HepG2 (cell line): ENCODE data around the gene SLCO6A1. TPM values are rescaled to one million over a fixed set of nuclear protein-coding genes. Genes with fewer than 3 reads are reported as not detected.

Experiments used
- ATAC-seq: fragments of 200-7000 bp; cut with Tn5 transposase; 3 replicates; pipeline ENCODE4 v1.9.1; 2020; ENCODE audit warnings: mild to moderate bottlenecking, moderate library complexity
- BruUV-seq: library from RNA; stranded (reverse); fragments of 400-500 nt; replicated peaks from 2 replicates; lab custom pipeline; 2021; lab: Mats Ljungman, UMichigan
- CTCF ChIA-PET: fragments of 300-600 bp; formaldehyde crosslinking; extraction: SDS; loops from one replicate; lab custom pipeline; 2021; ENCODE audit warnings: low total read pairs, inconsistent platforms, low intra/inter-chr PET ratio; lab: Yijun Ruan, JAX
- POLR2A ChIA-PET: fragments of 350-600 bp; sonication (Branson Sonifier 250); formaldehyde crosslinking; loops from one replicate; lab custom pipeline; 2020; ENCODE audit warnings: antibody characterized with exemption, inconsistent platforms; lab: Yijun Ruan, JAX
- DNase-seq: peaks from one replicate; pipeline ENCODE4 v3.0.0-alpha.2; 2015; ENCODE audit warnings: low spot score
- FAIRE-seq: peaks from 3 replicates; lab custom pipeline; 2011; peaks lifted over from hg19 to GRCh38; lab: Jason Lieb, UNC
- H2AFZ ChIP-seq: one replicate; pipeline ENCODE4 v1.6.1; 2011; ENCODE audit warnings: low read length, inconsistent platforms
- H3K27ac ChIP-seq: fragments of 300-600 bp; 3 replicates; pipeline ENCODE4 v1.8.0; 2011; ENCODE audit warnings: mixed run types, mild to moderate bottlenecking, mixed read lengths, low read length, inconsistent platforms; ENCODE audit not compliant: insufficient read depth; ENCODE audit errors: extremely low read length
- H3K27me3 ChIP-seq, 2 experiments: fragments of 200-600 bp in 1 of 2; 2 replicates in 1 of 2; 3 replicates in 1 of 2; pipeline versions ENCODE4 v1.6.0 to v1.8.0; 2011; ENCODE audit warnings: low read length in 2 of 2, mild to moderate bottlenecking in 2 of 2, moderate library complexity in 2 of 2, inconsistent platforms in 1 of 2; ENCODE audit not compliant: insufficient read depth in 2 of 2, control insufficient read depth in 1 of 2
- H3K36me3 ChIP-seq, 2 experiments: fragments of 200-600 bp in 1 of 2; replicated peaks in 1 of 2; 2 replicates in 1 of 2; 3 replicates in 1 of 2; pipeline versions ENCODE4 v1.5.1 to v1.8.0; 2011; ENCODE audit warnings: low read length in 2 of 2, inconsistent platforms in 1 of 2; ENCODE audit not compliant: insufficient read depth in 2 of 2, control insufficient read depth in 1 of 2
- H3K4me1 ChIP-seq: 2 replicates; pipeline ENCODE4 v1.5.1; 2012; ENCODE audit warnings: low read length, inconsistent platforms; ENCODE audit not compliant: insufficient read depth
- H3K4me2 ChIP-seq: 2 replicates; pipeline ENCODE4 v1.6.0; 2011; ENCODE audit warnings: low read depth, low read length, inconsistent platforms
- H3K4me3 ChIP-seq, 3 experiments: fragments of 200-600 bp in 1 of 3; sonication (generic), shearing (Covaris generic) in 1 of 3; replicated peaks in 1 of 3; 2 replicates each; pipeline ENCODE4 v1.5.1; 2011 to 2016; ENCODE audit warnings: low read length in 3 of 3, inconsistent platforms in 2 of 3, low read depth in 2 of 3, mild to moderate bottlenecking in 2 of 3, control low read depth in 1 of 3, mixed read lengths in 1 of 3; ENCODE audit not compliant: insufficient read depth in 1 of 3
- H3K79me2 ChIP-seq: one replicate; pipeline ENCODE4 v1.6.1; 2011; ENCODE audit warnings: low read length, inconsistent platforms; ENCODE audit not compliant: insufficient read depth
- H3K9ac ChIP-seq: 2 replicates; pipeline ENCODE4 v1.6.0; 2011; ENCODE audit warnings: mild to moderate bottlenecking, low read depth, low read length, inconsistent platforms; ENCODE audit not compliant: insufficient read depth
- H3K9me3 ChIP-seq: 2 replicates; pipeline ENCODE4 v1.5.1; 2012; ENCODE audit warnings: mild to moderate bottlenecking, low read length
- H4K20me1 ChIP-seq: 2 replicates; pipeline ENCODE4 v1.6.0; 2011; ENCODE audit warnings: inconsistent platforms, mild to moderate bottlenecking, low read length, moderate library complexity; ENCODE audit not compliant: insufficient read depth
- HOXA7 ChIP-seq: sonication (generic); formaldehyde crosslinking; IDR thresholded peaks from 2 replicates; pipeline ENCODE4 v1.8.1; 2022; ENCODE audit warnings: mild to moderate bottlenecking, missing genetic modification reagents, moderate library complexity
- IKZF5 ChIP-seq: IDR thresholded peaks from 2 replicates; pipeline ENCODE4 v1.6.1; 2018; ENCODE audit warnings: missing genetic modification reagents, mild to moderate bottlenecking, missing compliant biosample characterization
- KDM1A ChIP-seq: IDR thresholded peaks from 2 replicates; pipeline ENCODE4 v1.6.1; 2016; ENCODE audit warnings: missing compliant biosample characterization
- KDM5A ChIP-seq: fragments of 200-600 bp; sonication (generic); IDR thresholded peaks from 2 replicates; pipeline ENCODE4 v1.7.0; 2018; ENCODE audit warnings: antibody characterized with exemption, mild to moderate bottlenecking, low read length, borderline replicate concordance
- MXD1 ChIP-seq: sonication (generic); formaldehyde crosslinking; IDR thresholded peaks from 2 replicates; pipeline ENCODE4 v1.4.0; 2020; ENCODE audit warnings: mild to moderate bottlenecking, missing genetic modification reagents
- NFAT5 ChIP-seq: sonication (generic); formaldehyde crosslinking; IDR thresholded peaks from 2 replicates; pipeline ENCODE4 v1.4.0; 2020; ENCODE audit warnings: missing genetic modification reagents
- ZNF30 ChIP-seq: sonication (generic); formaldehyde crosslinking; IDR thresholded peaks from 2 replicates; pipeline ENCODE4 v1.5.0; 2020; ENCODE audit warnings: mild to moderate bottlenecking, missing genetic modification reagents
- ZNF318 ChIP-seq: sonication (generic); formaldehyde crosslinking; IDR thresholded peaks from 2 replicates; pipeline ENCODE4 v1.4.0; 2020; ENCODE audit warnings: mild to moderate bottlenecking, missing genetic modification reagents
- ZNF530 ChIP-seq: sonication (generic); formaldehyde crosslinking; IDR thresholded peaks from 2 replicates; pipeline ENCODE4 v1.5.0; 2020; ENCODE audit warnings: low read depth, mild to moderate bottlenecking, missing genetic modification reagents
- WGBS: methylation state at CpG from one replicate; pipeline ENCODE4 v1.1.6; 2017; ENCODE audit warnings: low lambda C conversion rate; 5-methylcytosine and 5-hydroxymethylcytosine counted together
- in situ Hi-C: cut with HindIII; loops from 2 replicates; pipeline ENCODE4 v1.10.0; 2017; ENCODE audit warnings: low pct_unique_long_range_greater_than_20kb; ENCODE audit not compliant: extremely low pct_ligation_motif_present
- intact Hi-C: fragments of 100-400 bp; cut with micrococcal nuclease; formaldehyde crosslinking; loops from one replicate; pipeline ENCODE4 v1.10.0; 2022; ENCODE audit not compliant: unreplicated experiment
- polyA plus RNA-seq, 8 experiments: library from polyadenylated mRNA; depleted of rRNA in 3 of 8; stranded (reverse) in 7 of 8; unstranded in 1 of 8; fragments of >200 nt; fragmentation: Illumina TruSeq in 4 of 8; extraction: Trizol in 4 of 8; gene quantifications; 2 replicates each; pipeline versions ENCODE4 v1.2.1 to v1.2.3, GENCODE V29; 2011 to 2016; ENCODE audit warnings: low read depth in 4 of 8, missing spikeins in 1 of 8, mixed read lengths in 1 of 8; ENCODE audit not compliant: insufficient read depth in 1 of 8
- total RNA-seq, 5 experiments: library from RNA; depleted of rRNA; stranded (reverse); fragments of >200 nt; fragmentation: Illumina TruSeq; extraction: Trizol; gene quantifications; 2 replicates each; pipeline ENCODE4 v1.2.3, GENCODE V29; 2016; ENCODE audit warnings: low read depth in 1 of 5

Gene SLCO6A1
- total and polyA plus RNA-seq, 2 of the 13 experiments (the other 11 are each of a cell fraction or from before 2014, with no cell fraction given): 0.31 to 0.48 TPM

- Histone ChIP-seq H3K9ac (no peak overlapping the region), H4K20me1 (no peaks in the 10 kb centered on the region), H3K9me3 (no peaks in the 10 kb centered on the region), H3K27me3 (no peaks in the 10 kb centered on the region), H3K4me2 (no peak overlapping the region), H3K27ac (no peak overlapping the region), H3K36me3 (no peaks in the 10 kb centered on the region), H2AFZ (no peak overlapping the region), H3K4me1 (no peaks in the 10 kb centered on the region), H3K79me2 (no peaks in the 10 kb centered on the region), H3K4me3 (no peak overlapping the region)
- 13% methylated on average over 1 of the region's 1 CpG for whole genome bisulfite sequencing
- CTCF ChIA-PET: no interaction called here
- DNase-seq (no peak), FAIRE-seq (no peak), ATAC-seq (no peak)
- in situ Hi-C loops: no loop called here
- BruUV-seq: no TSS peak
- POLR2A ChIA-PET: no interaction called here
- intact Hi-C loops: loop anchor here (5.0 kb wide), 1 partner anchor 598 kb away; no protein-coding TSS in a partner anchor
- TF ChIP-seq IKZF5 (no peak), HOXA7 (CRISPR knock-in tag) (no peak), MXD1 (CRISPR knock-in tag) (no peak), NFAT5 (no peak), KDM5A (no peak), ZNF530 (CRISPR knock-in tag) (no peak), KDM1A (CRISPR knock-in tag) (no peak), ZNF30 (CRISPR knock-in tag) (no peak), ZNF318 (CRISPR knock-in tag) (no peak)
Observed at GRCh38 chr5:102539562-102539961, 40.8 kb upstream of the SLCO6A1 start.
